H1 (cell line): ENCODE results near the gene ABLIM1. TPM values are rescaled to one million over a fixed set of nuclear protein-coding genes. Genes with fewer than 3 reads are reported as not detected.
A peak's percentile ranks its signal among the peaks of the same experiment; 100 is the strongest.

Source experiments
- CTCF ChIA-PET: fragments of 300-600 bp; sonication (Branson Sonifier 250); formaldehyde crosslinking; loops from one replicate; lab custom pipeline; 2021; ENCODE audit not compliant: partially characterized antibody; lab: Charles Lee
- POLR2A ChIA-PET: fragments of 300-600 bp; sonication (Branson Sonifier 250); formaldehyde crosslinking; loops from one replicate; lab custom pipeline; 2021; ENCODE audit warnings: inconsistent platforms; ENCODE audit not compliant: partially characterized antibody; lab: Charles Lee
- DNase-seq, 2 experiments: peaks; one replicate each; pipeline versions ENCODE4 v3.0.0 to v3.0.0-alpha.2; 2010 to 2022; ENCODE audit warnings: low spot score in 2 of 2, low read depth in 1 of 2, mixed read lengths in 1 of 2
- FAIRE-seq: peaks from 2 replicates; lab custom pipeline; 2011; peaks lifted over from hg19 to GRCh38; lab: Jason Lieb, UNC
- H2AFZ ChIP-seq: 2 replicates; pipeline ENCODE4 v1.8.1; 2012; ENCODE audit warnings: low read length, inconsistent platforms
- H2AK5ac ChIP-seq: 2 replicates; pipeline ENCODE4 v1.6.1; 2013; ENCODE audit warnings: low read depth, low read length
- H2BK120ac ChIP-seq: replicated peaks from 2 replicates; pipeline ENCODE3; 2013; ENCODE audit warnings: low read depth, low read length, inconsistent platforms
- H2BK12ac ChIP-seq: 2 replicates; pipeline ENCODE4 v1.6.1; 2013; ENCODE audit warnings: low read depth, low read length
- H2BK15ac ChIP-seq: 2 replicates; pipeline ENCODE4 v1.6.1; 2013; ENCODE audit warnings: low read length
- H2BK20ac ChIP-seq: 2 replicates; pipeline ENCODE4 v1.6.1; 2013; ENCODE audit warnings: low read length
- H2BK5ac ChIP-seq: 2 replicates; pipeline ENCODE4 v1.6.1; 2013; ENCODE audit warnings: low read depth, low read length
- H3K14ac ChIP-seq: 2 replicates; pipeline ENCODE4 v1.6.1; 2013; ENCODE audit warnings: inconsistent platforms; ENCODE audit not compliant: insufficient read length
- H3K18ac ChIP-seq: 2 replicates; pipeline ENCODE4 v1.6.1; 2013; ENCODE audit warnings: low read length; ENCODE audit errors: extremely low read depth
- H3K23ac ChIP-seq: 2 replicates; pipeline ENCODE4 v1.6.1; 2013; ENCODE audit warnings: inconsistent platforms; ENCODE audit not compliant: insufficient read length
- H3K23me2 ChIP-seq: 2 replicates; pipeline ENCODE4 v1.6.1; 2013; ENCODE audit warnings: low read depth, low read length
- H3K27ac ChIP-seq: 2 replicates; pipeline ENCODE4 v1.6.1; 2011; ENCODE audit warnings: low read depth, low read length, inconsistent platforms
- H3K27me3 ChIP-seq, 4 experiments: replicated peaks in 1 of 4; 1 replicate in 1 of 4; 2 replicates in 3 of 4; pipeline versions ENCODE4 v1.6.1 to v1.8.1; 2011 to 2013; ENCODE audit warnings: low read length in 3 of 4, mild to moderate bottlenecking in 3 of 4, inconsistent platforms in 2 of 4, mixed read lengths in 2 of 4, moderate library complexity in 1 of 4; ENCODE audit not compliant: control insufficient read depth in 3 of 4, insufficient read depth in 3 of 4; ENCODE audit errors: extremely low read depth in 1 of 4
- H3K36me3 ChIP-seq, 4 experiments: 2 replicates each; pipeline versions ENCODE4 v1.6.1 to v1.8.1; 2011 to 2013; ENCODE audit warnings: mild to moderate bottlenecking in 4 of 4, low read length in 3 of 4, moderate library complexity in 2 of 4, control low read depth in 1 of 4, inconsistent platforms in 1 of 4; ENCODE audit not compliant: insufficient read depth in 4 of 4, control insufficient read depth in 2 of 4
- H3K4ac ChIP-seq: replicated peaks from 2 replicates; pipeline ENCODE3; 2013; ENCODE audit warnings: low read length, low read depth, mixed read lengths, inconsistent platforms; ENCODE audit not compliant: insufficient read length
- H3K4me1 ChIP-seq, 4 experiments: replicated peaks in 1 of 4; 1 replicate in 1 of 4; 2 replicates in 3 of 4; pipeline versions ENCODE4 v1.6.1 to v1.8.1; 2011 to 2013; ENCODE audit warnings: low read length in 3 of 4, inconsistent platforms in 2 of 4, mixed read lengths in 1 of 4; ENCODE audit not compliant: insufficient read depth in 4 of 4, control insufficient read depth in 3 of 4
- H3K4me2 ChIP-seq, 2 experiments: 2 replicates each; pipeline versions ENCODE4 v1.6.1 to v1.8.1; 2011 to 2013; ENCODE audit warnings: low read depth in 2 of 2, low read length in 2 of 2, control low read depth in 1 of 2, inconsistent platforms in 1 of 2, mild to moderate bottlenecking in 1 of 2; ENCODE audit not compliant: insufficient read depth in 1 of 2
- H3K4me3 ChIP-seq, 4 experiments: fragments of 200-600, 300-600 bp in 1 of 4; sonication (generic), shearing (Covaris generic), sonication (Bioruptor Twin) in 1 of 4; 2 replicates each; pipeline versions ENCODE4 v1.5.1 to v1.8.1; 2011 to 2016; ENCODE audit warnings: low read length in 4 of 4, low read depth in 3 of 4, control low read depth in 2 of 4, inconsistent platforms in 2 of 4, mild to moderate bottlenecking in 2 of 4, mixed read lengths in 1 of 4, moderate library complexity in 1 of 4; ENCODE audit not compliant: insufficient read depth in 2 of 4; ENCODE audit errors: extremely low read depth in 1 of 4
- H3K56ac ChIP-seq: replicated peaks from 2 replicates; pipeline ENCODE3; 2013; ENCODE audit warnings: low read depth, mild to moderate bottlenecking, mixed read lengths, low read length, inconsistent platforms; ENCODE audit not compliant: insufficient read length
- H3K79me1 ChIP-seq: 2 replicates; pipeline ENCODE4 v1.6.1; 2013; ENCODE audit warnings: low read depth, low read length, control low read depth
- H3K79me2 ChIP-seq, 2 experiments: 2 replicates each; pipeline versions ENCODE4 v1.6.1 to v1.8.1; 2012 to 2013; ENCODE audit warnings: low read length in 2 of 2, mild to moderate bottlenecking in 2 of 2, inconsistent platforms in 1 of 2; ENCODE audit not compliant: insufficient read depth in 2 of 2, control insufficient read depth in 1 of 2
- H3K9ac ChIP-seq, 4 experiments: replicated peaks in 1 of 4; 1 replicate in 1 of 4; 2 replicates in 3 of 4; pipeline versions ENCODE4 v1.6.1 to v1.8.1; 2011 to 2013; ENCODE audit warnings: low read depth in 3 of 4, low read length in 3 of 4, control low read depth in 2 of 4, mild to moderate bottlenecking in 2 of 4, moderate library complexity in 2 of 4, inconsistent platforms in 1 of 4; ENCODE audit errors: extremely low read depth in 1 of 4
- H3K9me3 ChIP-seq, 2 experiments: 2 replicates each; pipeline versions ENCODE4 v1.6.1 to v1.8.1; 2012 to 2013; ENCODE audit warnings: mild to moderate bottlenecking in 2 of 2, moderate library complexity in 2 of 2, control low read depth in 1 of 2, inconsistent platforms in 1 of 2, low read depth in 1 of 2, low read length in 1 of 2, mixed read lengths in 1 of 2; ENCODE audit not compliant: insufficient read depth in 2 of 2
- H4K20me1 ChIP-seq, 2 experiments: replicated peaks in 1 of 2; 2 replicates each; pipeline versions ENCODE3 to v1.8.1; 2011 to 2013; ENCODE audit warnings: inconsistent platforms in 2 of 2, low read length in 2 of 2, mild to moderate bottlenecking in 1 of 2; ENCODE audit not compliant: insufficient read depth in 2 of 2, control insufficient read depth in 1 of 2
- H4K5ac ChIP-seq: 2 replicates; pipeline ENCODE4 v1.6.1; 2013; ENCODE audit warnings: low read length, low read depth, mixed read lengths, inconsistent platforms; ENCODE audit not compliant: insufficient read length
- H4K8ac ChIP-seq: 2 replicates; pipeline ENCODE4 v1.8.0; 2013; ENCODE audit warnings: mild to moderate bottlenecking, moderate library complexity, low read length, inconsistent platforms; ENCODE audit not compliant: insufficient read depth; ENCODE audit errors: extremely low read depth
- H4K91ac ChIP-seq: replicated peaks from 2 replicates; pipeline ENCODE3; 2013; ENCODE audit warnings: low read length, mixed read lengths, inconsistent platforms; ENCODE audit not compliant: insufficient read length
- GABPA ChIP-seq: IDR thresholded peaks from 2 replicates; pipeline ENCODE4 v1.6.1; 2011; ENCODE audit warnings: mild to moderate bottlenecking, low read length, moderate library complexity, borderline replicate concordance; ENCODE audit not compliant: insufficient read depth
- PHF8 ChIP-seq: fragments of 200-600 bp; sonication (generic); conservative IDR thresholded peaks from 2 replicates; pipeline ENCODE4 v1.7.1; 2012; ENCODE audit warnings: low read depth, mild to moderate bottlenecking, inconsistent platforms, low read length, moderate library complexity
- RBBP5 ChIP-seq: IDR thresholded peaks from 2 replicates; pipeline ENCODE4 v1.7.1; 2012; ENCODE audit warnings: low read depth, mild to moderate bottlenecking, inconsistent platforms, low read length, moderate library complexity, borderline replicate concordance
- TAF1 ChIP-seq: IDR thresholded peaks from 2 replicates; pipeline ENCODE4 v1.6.1; 2011; ENCODE audit warnings: mild to moderate bottlenecking, low read depth, low read length
- polyA plus RNA-seq, 7 experiments: library from polyadenylated mRNA; depleted of rRNA in 3 of 7; stranded (reverse) in 5 of 7; unstranded in 2 of 7; fragments of >200 nt in 5 of 7; fragments of 200-250 nt in 2 of 7; gene quantifications; 1 replicate in 5 of 7; 2 replicates in 1 of 7; 4 replicates in 1 of 7; pipeline versions ENCODE4 v1.2.1 to v1.2.3, GENCODE V29; 2011 to 2013; ENCODE audit warnings: missing spikeins in 2 of 7, mixed read lengths in 2 of 7
- total RNA-seq: library from RNA; stranded (reverse); fragmentation: NEBNext Ultra II Directional; extraction: Animal tissue kit (Norgen Biotek cat#: 25700); gene quantifications from 2 replicates; pipeline ENCODE4 v1.2.1, GENCODE V29; 2021
- TF ChIP-seq, protein P1 (sequence below), 3 experiments: IDR thresholded peaks; 1 replicate in 2 of 3; 2 replicates in 1 of 3; pipeline versions ENCODE4 v1.5.1 to v1.6.1; 2011; ENCODE audit warnings: low read length in 3 of 3, mild to moderate bottlenecking in 3 of 3, inconsistent platforms in 2 of 3, low read depth in 1 of 3, moderate library complexity in 1 of 3; ENCODE audit not compliant: insufficient read depth in 1 of 3; ENCODE audit errors: control extremely low read depth in 1 of 3

Gene ABLIM1
- total and polyA plus RNA-seq, 2 of the 8 experiments (the other 6 are each of a cell fraction or from before 2014, with no cell fraction given), result 51.2 to 51.7 TPM

DNA sequence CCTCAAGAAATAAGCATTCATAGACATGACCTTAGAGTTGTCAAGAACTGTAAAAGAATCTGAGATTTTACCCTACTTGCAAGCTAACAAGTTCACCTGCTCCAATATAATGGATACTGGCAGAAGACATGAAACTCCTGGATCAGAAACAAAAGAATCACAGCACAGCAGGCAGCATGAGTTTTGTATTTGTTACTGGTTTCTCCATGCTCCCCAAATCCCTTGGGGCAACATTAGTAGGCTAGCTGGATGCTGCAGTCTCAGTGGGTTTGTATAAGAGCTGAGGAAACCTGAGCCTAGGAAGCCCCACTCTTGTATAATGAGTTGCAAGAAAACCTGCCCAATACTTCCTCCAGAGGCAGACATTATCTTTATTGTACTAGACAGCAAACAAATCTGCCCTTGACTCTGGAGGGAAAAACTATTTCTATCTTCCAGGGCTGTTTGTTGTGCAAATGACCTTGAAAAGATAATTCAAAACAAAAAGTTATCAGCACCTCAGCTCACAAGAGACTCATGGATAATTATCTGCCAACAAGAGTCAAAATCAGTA is 64.8 kb downstream of the ABLIM1 start:
- no peak overlapping the region for H3K4ac ChIP-seq
- H4K8ac ChIP-seq, result no peak overlapping the region
- H3K36me3 ChIP-seq, result no peaks in the 10 kb centered on the region
- H4K20me1 ChIP-seq, result no peaks in the 10 kb centered on the region
- no peak overlapping the region for H2AFZ ChIP-seq
- H2BK20ac ChIP-seq, result no peak overlapping the region
- no peak overlapping the region for H4K5ac ChIP-seq
- H4K91ac ChIP-seq, result no peak overlapping the region
- H2BK120ac ChIP-seq, result no peak overlapping the region
- H3K27ac ChIP-seq, result no peak overlapping the region
- DNase-seq (no peak), FAIRE-seq (no peak)
- no peak overlapping the region for H2AK5ac ChIP-seq
- no peak overlapping the region for H3K56ac ChIP-seq
- POLR2A ChIA-PET, result interaction anchor here (1.3 kb wide), 1 partner anchor 11 kb away, joined by 3 read pairs; no protein-coding TSS in a partner anchor
- H3K4me1 ChIP-seq, result no peaks in the 10 kb centered on the region
- no peaks in the 10 kb centered on the region for H3K79me2 ChIP-seq
- H3K27me3 ChIP-seq, result no peaks in the 10 kb centered on the region
- no peak overlapping the region for H2BK12ac ChIP-seq
- CTCF ChIA-PET, result no interaction called here
- H3K23ac ChIP-seq, result no peak overlapping the region
- H3K4me2 ChIP-seq, result no peak overlapping the region
- no peaks in the 10 kb centered on the region for H3K9me3 ChIP-seq
- H3K18ac ChIP-seq, result no peak overlapping the region
- H2BK5ac ChIP-seq, result no peak overlapping the region
- H3K14ac ChIP-seq, result no peak overlapping the region
- no peak overlapping the region for H3K4me3 ChIP-seq
- peak overlapping the region in 1 of 4 experiments; percentile 13; a peak in 1 of 7 replicates for H3K9ac ChIP-seq
- no peaks in the 10 kb centered on the region for H3K23me2 ChIP-seq
- no peak overlapping the region for H2BK15ac ChIP-seq
- H3K79me1 ChIP-seq, result no peaks in the 10 kb centered on the region
- no peak for TF ChIP-seq PHF8
- TF ChIP-seq TAF1, result no peak
- no peak for TF ChIP-seq RBBP5
- TF ChIP-seq, protein P1, sequence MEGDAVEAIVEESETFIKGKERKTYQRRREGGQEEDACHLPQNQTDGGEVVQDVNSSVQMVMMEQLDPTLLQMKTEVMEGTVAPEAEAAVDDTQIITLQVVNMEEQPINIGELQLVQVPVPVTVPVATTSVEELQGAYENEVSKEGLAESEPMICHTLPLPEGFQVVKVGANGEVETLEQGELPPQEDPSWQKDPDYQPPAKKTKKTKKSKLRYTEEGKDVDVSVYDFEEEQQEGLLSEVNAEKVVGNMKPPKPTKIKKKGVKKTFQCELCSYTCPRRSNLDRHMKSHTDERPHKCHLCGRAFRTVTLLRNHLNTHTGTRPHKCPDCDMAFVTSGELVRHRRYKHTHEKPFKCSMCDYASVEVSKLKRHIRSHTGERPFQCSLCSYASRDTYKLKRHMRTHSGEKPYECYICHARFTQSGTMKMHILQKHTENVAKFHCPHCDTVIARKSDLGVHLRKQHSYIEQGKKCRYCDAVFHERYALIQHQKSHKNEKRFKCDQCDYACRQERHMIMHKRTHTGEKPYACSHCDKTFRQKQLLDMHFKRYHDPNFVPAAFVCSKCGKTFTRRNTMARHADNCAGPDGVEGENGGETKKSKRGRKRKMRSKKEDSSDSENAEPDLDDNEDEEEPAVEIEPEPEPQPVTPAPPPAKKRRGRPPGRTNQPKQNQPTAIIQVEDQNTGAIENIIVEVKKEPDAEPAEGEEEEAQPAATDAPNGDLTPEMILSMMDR (IDR thresholded peaks at IDR 0.05; ENCODE audit: control extremely low read depth in 1 of 3, insufficient read depth in 1 of 3, low read depth in 1 of 3, low read length in 3 of 3), result no peak
- no peak for TF ChIP-seq GABPA
